Thyroid gland (tissue), 4 donors: ENCODE results near the gene GPR162.

Experiments
- CTCF ChIP-seq, 6 experiments: fragments of 200-600 bp in 3 of 6; fragments of 450-650 bp in 3 of 6; sonication (generic) in 3 of 6; IDR thresholded peaks; one replicate each; pipeline ENCODE4 v1.5.1; 2016 to 2019; ENCODE audit warnings: antibody characterized with exemption in 6 of 6, mild to moderate bottlenecking in 2 of 6, inconsistent platforms in 1 of 6, moderate library complexity in 1 of 6
- POLR2A ChIP-seq, 2 donors: fragments of 450-650 bp; IDR thresholded peaks; one replicate each; pipeline ENCODE4 v1.6.1; 2017; ENCODE audit warnings: antibody characterized with exemption in 2 of 2, mild to moderate bottlenecking in 2 of 2, moderate library complexity in 1 of 2

- TF ChIP-seq CTCF (IDR thresholded peaks at IDR 0.05) (no peak), POLR2A (IDR thresholded peaks at IDR 0.05) (no peak)
Measured at GRCh38 chr12:6832125-6832524, 10.5 kb downstream of the GPR162 start.
